ENCODE results near the gene SPG11.

GRCh38 chr15:44580105-44580504 is 83.4 kb downstream of the SPG11 start:
- no peak for TF ChIP-seq CTCF (IDR thresholded peaks at IDR 0.05)
- no peak for TF ChIP-seq POLR2A (IDR thresholded peaks at IDR 0.05)
